Measurements from ENCODE around the gene C1orf159. TPM values are rescaled to one million over a fixed set of nuclear protein-coding genes. Genes with fewer than 3 reads are reported as not detected.

Gene C1orf159
- total RNA-seq, 6 experiments from 2014 or later = 4.0 to 7.7 (median 6.4) TPM

GRCh38 chr1:1038694-1039093 lies 77.2 kb downstream of the C1orf159 start:
- Histone ChIP-seq H3K27me3 (no peaks in the 10 kb centered on the region), H3K4me3 (no peak overlapping the region), H3K4me1 (peaks cover 0 to 10% (median 5%) of the 10 kb centered on the region in 4 donors), H3K36me3 (no peaks in the 10 kb centered on the region), H3K9me3 (no peaks in the 10 kb centered on the region), H3K27ac (no peak overlapping the region)
- ATAC-seq (no peak), DNase-seq (no peak)
- WGBS (ENCODE audit: insufficient coverage, low coverage, low lambda C conversion rate, missing lambda C conversion rate) = 59% methylated on average over 4 of the region's 6 CpGs
- intact Hi-C loops (cut with DNase I) = no loop called here
- TF ChIP-seq POLR2A (IDR thresholded peaks at IDR 0.05) = no peak
- TF ChIP-seq CTCF (IDR thresholded peaks at IDR 0.05) = no peak

- H3K9me3 ChIP-seq = no peaks in the 10 kb centered on the region
- intact Hi-C loops (cut with DNase I) = no loop called here
- 70% methylated on average over 7 of the region's 30 CpGs for WGBS (ENCODE audit: insufficient coverage, low coverage, low lambda C conversion rate, missing lambda C conversion rate)
- peaks cover 0 to 15% (median 6%) of the 10 kb centered on the region in 4 donors for H3K4me1 ChIP-seq
- DNase-seq (no peak), ATAC-seq (peak in 1 of 4 donors; percentile 29)
- H3K27ac ChIP-seq = no peak overlapping the region
- H3K4me3 ChIP-seq = no peak overlapping the region
- TF ChIP-seq CTCF (IDR thresholded peaks at IDR 0.05) (no peak), POLR2A (IDR thresholded peaks at IDR 0.05) (no peak)
- no peaks in the 10 kb centered on the region for H3K36me3 ChIP-seq
- no peaks in the 10 kb centered on the region for H3K27me3 ChIP-seq
Observed at GRCh38 chr1:1037366-1038327, 78.2 kb downstream of the C1orf159 start.

GRCh38 chr1:1035291-1035943 lies 80.5 kb downstream of the C1orf159 start:
- no peak for DNase-seq
- H3K27me3 ChIP-seq = no peaks in the 10 kb centered on the region
- no peak for ATAC-seq
- 83% methylated on average over 1 of the region's 19 CpGs for WGBS (ENCODE audit: insufficient coverage, low coverage, low lambda C conversion rate, missing lambda C conversion rate)
- no peaks in the 10 kb centered on the region for H3K9me3 ChIP-seq
- H3K4me3 ChIP-seq = no peak overlapping the region
- H3K36me3 ChIP-seq = no peaks in the 10 kb centered on the region
- H3K4me1 ChIP-seq = peaks cover 0 to 14% (median 5%) of the 10 kb centered on the region in 4 donors
- intact Hi-C loops (cut with DNase I) = no loop called here
- TF ChIP-seq CTCF (IDR thresholded peaks at IDR 0.05) (no peak), POLR2A (IDR thresholded peaks at IDR 0.05) (no peak)
- H3K27ac ChIP-seq = no peak overlapping the region

GRCh38 chr1:1034439-1034781 lies 81.5 kb downstream of the C1orf159 start:
- intact Hi-C loops (cut with DNase I) = no loop called here
- Histone ChIP-seq H3K27ac (no peak overlapping the region), H3K27me3 (no peaks in the 10 kb centered on the region), H3K9me3 (no peaks in the 10 kb centered on the region), H3K4me1 (peaks cover 0 to 7% (median 0%) of the 10 kb centered on the region in 4 donors), H3K4me3 (no peak overlapping the region), H3K36me3 (no peaks in the 10 kb centered on the region)
- DNase-seq = no peak
- TF ChIP-seq CTCF (IDR thresholded peaks at IDR 0.05) = no peak
- TF ChIP-seq POLR2A (IDR thresholded peaks at IDR 0.05) = no peak
- no peak for ATAC-seq
- no CpG with 5 or more reads among the region's 30 CpGs for WGBS (ENCODE audit: insufficient coverage, low coverage, low lambda C conversion rate, missing lambda C conversion rate)

Measured in right lobe of liver (tissue), 6 donors.